Liver (tissue), 2 donors: ENCODE measurements around the gene AP2S1.
"Not testable (repeated sequence)": the region's sequence is repeated elsewhere in the genome, so short reads cannot be mapped to it uniquely, and the experiment has no call there.

ENCODE experiments used
- CTCF ChIP-seq: fragments of 150-350 bp; IDR thresholded peaks from 2 replicates; pipeline ENCODE4 v1.5.1; 2017; ENCODE audit warnings: improper control_type of control experiment, low read depth, low read length; ENCODE audit not compliant: missing input control
- MAX ChIP-seq: IDR thresholded peaks from 2 replicates; pipeline ENCODE4 v1.6.1; 2016; ENCODE audit warnings: antibody characterized with exemption
- REST ChIP-seq: IDR thresholded peaks from 2 replicates; pipeline ENCODE4 v1.6.1; 2016; ENCODE audit warnings: antibody characterized with exemption, mild to moderate bottlenecking
- donor health status: healthy.

GRCh38 chr19:46804432-46804831 lies 46.2 kb downstream of the AP2S1 start:
- not testable (repeated sequence) for TF ChIP-seq CTCF, MAX, REST
